Activated T-cell treated with anti-CD3 and anti-CD28 coated beads, Interleukin-2, amount 50 U/mL, for 4 hours (primary cell): Measurements from ENCODE around the gene INSL4. TPM values are rescaled to one million over a fixed set of nuclear protein-coding genes. Genes with fewer than 3 reads are reported as not detected.

Experiments
- ATAC-seq, 2 donors: fragments of 200-7000 bp; cut with Tn5 transposase; one replicate each; pipeline ENCODE4 v1.10.0; 2021
- DNase-seq: peaks from one replicate; pipeline ENCODE4 v3.0.0-alpha.2; 2020
- H3K27me3 Mint-ChIP-seq: one replicate; pipeline ENCODE4 v1.8.0; 2021; ENCODE audit warnings: low read depth, mixed read lengths
- H3K36me3 Mint-ChIP-seq: one replicate; pipeline ENCODE4 v1.8.0; 2022; ENCODE audit warnings: mixed read lengths; ENCODE audit not compliant: insufficient read depth
- H3K4me1 Mint-ChIP-seq: one replicate; pipeline ENCODE4 v1.8.0; 2021; ENCODE audit warnings: low read depth, mixed read lengths
- H3K4me3 Mint-ChIP-seq: one replicate; pipeline ENCODE4 v1.8.0; 2021; ENCODE audit warnings: mild to moderate bottlenecking, moderate library complexity, mixed read lengths
- H3K9me3 Mint-ChIP-seq: one replicate; pipeline ENCODE4 v1.8.0; 2021; ENCODE audit warnings: mixed read lengths
- total RNA-seq, 3 donors: library from RNA; stranded (reverse); gene quantifications; one replicate each; pipeline ENCODE4 v1.2.1, GENCODE V29; 2021

Gene INSL4
- under 1 TPM in 1 of 3 donors, not detected in 2; 0.14 TPM for total RNA-seq

- no peak for DNase-seq
- Mint-ChIP-seq H3K4me1 (no peaks in the 10 kb centered on the region), H3K4me3 (no peak within 1 kb of the TSS), H3K9me3 (no peaks in the 10 kb centered on the region), H3K36me3 (no peaks in the 10 kb centered on the region), H3K27me3 (no peaks in the 10 kb centered on the region)
- ATAC-seq, result no peak
Observed at GRCh38 chr9:5231212-5231611, at the start of gene INSL4. INSL4 (plus strand) TSS chr9:5231419; CDS start chr9:5231524, 105 bp downstream.

DNA sequence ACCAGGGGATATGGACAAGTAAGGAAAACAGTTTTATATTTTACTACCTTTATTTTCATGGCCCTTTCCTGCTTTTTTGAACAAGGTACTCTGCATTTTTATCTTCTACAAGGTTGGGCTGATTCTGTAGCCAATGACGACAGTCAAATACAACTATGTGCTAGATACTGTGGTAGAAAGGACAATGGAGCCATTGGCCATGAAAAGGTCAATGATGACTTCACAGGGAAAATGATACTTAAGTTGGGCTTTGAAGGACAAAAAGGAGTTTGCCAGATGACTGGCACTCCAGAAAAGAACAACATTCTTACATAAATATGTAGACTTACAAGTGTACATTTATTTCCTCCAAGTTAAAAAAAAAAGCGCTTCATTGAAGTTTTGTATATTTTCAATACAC, 46.4 kb upstream of the INSL4 start:
- no peak overlapping the region for H3K4me3 Mint-ChIP-seq
- H3K4me1 Mint-ChIP-seq, result peaks cover 12% of the 10 kb centered on the region
- H3K36me3 Mint-ChIP-seq, result no peaks in the 10 kb centered on the region
- DNase-seq (no peak), ATAC-seq (no peak)
- H3K9me3 Mint-ChIP-seq, result peaks cover 5% of the 10 kb centered on the region
- peaks cover 2% of the 10 kb centered on the region for H3K27me3 Mint-ChIP-seq

- H3K27me3 Mint-ChIP-seq, result peaks cover 2% of the 10 kb centered on the region
- ATAC-seq (no peak), DNase-seq (no peak)
- no peaks in the 10 kb centered on the region for H3K36me3 Mint-ChIP-seq
- no peak within 1 kb of the TSS for H3K4me3 Mint-ChIP-seq
- H3K9me3 Mint-ChIP-seq, result peaks cover 3% of the 10 kb centered on the region
- peaks cover 12% of the 10 kb centered on the region for H3K4me1 Mint-ChIP-seq
Observed at GRCh38 chr9:5185220-5185840, 45.9 kb upstream of the INSL4 start, which contains the start of gene INSL6. INSL6 (minus strand) TSS chr9:5185639; CDS start chr9:5185602, 37 bp downstream.

- Mint-ChIP-seq H3K36me3 (no peaks in the 10 kb centered on the region), H3K27me3 (peaks cover 2% of the 10 kb centered on the region), H3K9me3 (no peaks in the 10 kb centered on the region), H3K4me3 (no peak overlapping the region), H3K4me1 (peaks cover 12% of the 10 kb centered on the region)
- DNase-seq (peak; percentile 44), ATAC-seq (peak; percentile 76 to 83)
Observed at GRCh38 chr9:5186416-5187169, 44.6 kb upstream of the INSL4 start.

- H3K36me3 Mint-ChIP-seq, result no peaks in the 10 kb centered on the region
- DNase-seq (no peak), ATAC-seq (no peak)
- no peak overlapping the region for H3K4me3 Mint-ChIP-seq
- H3K4me1 Mint-ChIP-seq, result peaks cover 12% of the 10 kb centered on the region
- peaks cover 3% of the 10 kb centered on the region for H3K27me3 Mint-ChIP-seq
- no peaks in the 10 kb centered on the region for H3K9me3 Mint-ChIP-seq
Observed at GRCh38 chr9:5188060-5188984, 42.9 kb upstream of the INSL4 start.

DNA sequence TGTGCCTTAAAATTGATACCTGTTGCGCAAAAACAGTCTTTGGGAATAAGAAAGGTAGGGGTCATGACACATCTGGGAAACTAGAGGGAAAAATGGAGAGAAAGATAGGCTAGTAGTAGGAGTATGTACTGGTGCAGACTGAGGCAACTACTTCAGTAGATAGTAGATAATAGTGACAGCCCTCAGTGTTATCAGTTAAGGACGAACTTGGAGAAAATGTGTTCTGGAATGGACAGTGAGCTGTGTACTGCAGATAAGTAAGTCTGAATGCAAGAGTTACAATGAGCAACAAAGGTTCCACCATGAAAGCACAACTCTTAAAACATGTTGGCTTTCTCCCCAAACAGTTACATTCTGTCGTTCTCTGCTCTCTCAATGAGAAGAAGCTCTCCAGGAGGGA, 39.2 kb upstream of the INSL4 start:
- peaks cover 2% of the 10 kb centered on the region for H3K4me1 Mint-ChIP-seq

DNA sequence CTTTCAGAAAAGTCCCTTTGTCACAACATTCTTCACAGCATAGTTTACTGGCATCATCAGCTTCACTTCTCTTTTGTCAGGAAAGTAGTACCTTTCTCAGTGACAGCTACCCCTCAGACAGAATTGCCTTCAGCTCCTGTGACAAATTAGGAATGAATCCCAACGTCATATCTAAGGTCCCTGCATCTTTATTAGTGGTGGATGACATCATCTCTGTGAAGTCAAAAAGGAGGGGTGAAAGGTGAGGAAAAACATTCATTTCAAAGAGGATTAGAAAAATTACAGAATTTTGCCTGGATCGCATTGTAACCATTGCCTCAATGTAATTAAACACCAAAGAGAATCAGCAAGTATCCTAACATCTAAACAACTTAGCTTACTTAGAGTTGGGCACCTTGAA, 37.9 kb upstream of the INSL4 start:
- no peak for DNase-seq
- no peak overlapping the region for H3K4me3 Mint-ChIP-seq

More for the DNA sequence above, 39.2 kb upstream of the INSL4 start:
- Mint-ChIP-seq H3K36me3 (no peaks in the 10 kb centered on the region), H3K9me3 (no peaks in the 10 kb centered on the region), H3K4me3 (no peak overlapping the region), H3K27me3 (peaks cover 5% of the 10 kb centered on the region)
- DNase-seq (no peak), ATAC-seq (no peak)

DNA sequence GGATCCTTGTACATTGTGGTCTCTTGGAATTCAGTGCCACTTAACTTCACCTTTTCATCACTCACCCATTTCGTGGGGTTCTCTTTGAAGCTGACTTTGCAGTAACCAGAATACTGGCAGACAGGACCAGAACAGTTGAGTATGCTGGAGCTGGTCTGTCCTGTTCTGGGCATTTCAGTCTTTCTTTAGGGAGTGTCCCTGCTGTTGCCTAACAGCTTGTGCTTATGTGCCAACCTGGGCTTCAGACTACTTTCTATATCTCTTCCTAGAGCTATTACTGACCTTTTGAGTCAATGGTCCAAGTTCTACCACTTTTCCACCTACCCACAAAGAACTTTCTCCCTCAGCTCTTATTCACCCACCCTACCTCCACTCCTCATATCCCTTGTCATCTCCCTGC, 35.8 kb upstream of the INSL4 start:
- DNase-seq, result no peak
- peaks cover 7% of the 10 kb centered on the region for H3K27me3 Mint-ChIP-seq
- H3K4me1 Mint-ChIP-seq, result no peaks in the 10 kb centered on the region
- no peak for ATAC-seq
- H3K36me3 Mint-ChIP-seq, result no peaks in the 10 kb centered on the region
- H3K4me3 Mint-ChIP-seq, result no peak overlapping the region
- H3K9me3 Mint-ChIP-seq, result no peaks in the 10 kb centered on the region

More for the DNA sequence above, 37.9 kb upstream of the INSL4 start:
- no peaks in the 10 kb centered on the region for H3K36me3 Mint-ChIP-seq
- ATAC-seq, result no peak
- peaks cover 6% of the 10 kb centered on the region for H3K27me3 Mint-ChIP-seq
- H3K9me3 Mint-ChIP-seq, result no peaks in the 10 kb centered on the region
- no peaks in the 10 kb centered on the region for H3K4me1 Mint-ChIP-seq

- peaks cover 5% of the 10 kb centered on the region for H3K4me1 Mint-ChIP-seq
Observed at GRCh38 chr9:5205071-5205470, 26.1 kb upstream of the INSL4 start.

GRCh38 chr9:5230554-5230953, 665 bp upstream of the INSL4 start:
- Mint-ChIP-seq H3K36me3 (no peaks in the 10 kb centered on the region), H3K9me3 (no peaks in the 10 kb centered on the region), H3K27me3 (no peaks in the 10 kb centered on the region), H3K4me3 (no peak overlapping the region), H3K4me1 (no peaks in the 10 kb centered on the region)
- DNase-seq (no peak), ATAC-seq (no peak)

More at GRCh38 chr9:5205071-5205470, 26.1 kb upstream of the INSL4 start:
- Mint-ChIP-seq H3K36me3 (no peaks in the 10 kb centered on the region), H3K9me3 (peaks cover 7% of the 10 kb centered on the region), H3K4me3 (no peak overlapping the region), H3K27me3 (peaks cover 8% of the 10 kb centered on the region)
- DNase-seq (no peak), ATAC-seq (peak; percentile 28 to 46)

GRCh38 chr9:5263351-5264218, 32.4 kb downstream of the INSL4 start:
- H3K9me3 Mint-ChIP-seq, result no peaks in the 10 kb centered on the region
- DNase-seq (no peak), ATAC-seq (no peak)
- no peaks in the 10 kb centered on the region for H3K36me3 Mint-ChIP-seq
- H3K4me1 Mint-ChIP-seq, result peaks cover 12% of the 10 kb centered on the region
- H3K4me3 Mint-ChIP-seq, result no peak overlapping the region
- no peaks in the 10 kb centered on the region for H3K27me3 Mint-ChIP-seq

DNA sequence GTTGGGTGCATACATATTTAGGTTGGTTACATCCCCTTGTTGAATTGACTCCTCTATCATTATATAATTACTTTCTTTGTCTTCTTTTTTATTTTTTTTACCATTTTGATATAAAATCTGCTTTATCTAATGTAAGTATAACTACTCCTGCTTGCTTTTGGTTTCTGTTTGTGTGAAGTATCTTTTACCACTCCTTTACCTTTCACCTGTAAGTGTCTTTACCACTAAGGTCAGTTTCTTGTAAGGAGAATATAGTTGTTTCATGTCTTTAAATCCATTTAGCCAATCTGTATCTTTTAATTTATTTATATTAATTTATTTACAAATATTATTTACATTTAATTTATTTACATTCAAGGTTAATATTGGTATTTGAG, 33.0 kb downstream of the INSL4 start:
- ATAC-seq (no peak), DNase-seq (no peak)
- Mint-ChIP-seq H3K4me3 (no peak overlapping the region), H3K4me1 (peaks cover 12% of the 10 kb centered on the region), H3K36me3 (no peaks in the 10 kb centered on the region), H3K27me3 (no peaks in the 10 kb centered on the region), H3K9me3 (no peaks in the 10 kb centered on the region)

GRCh38 chr9:5265939-5266338, 34.7 kb downstream of the INSL4 start:
- H3K9me3 Mint-ChIP-seq, result no peaks in the 10 kb centered on the region
- no peaks in the 10 kb centered on the region for H3K36me3 Mint-ChIP-seq
- DNase-seq (no peak), ATAC-seq (no peak)
- no peaks in the 10 kb centered on the region for H3K27me3 Mint-ChIP-seq
- peaks cover 12% of the 10 kb centered on the region for H3K4me1 Mint-ChIP-seq
- H3K4me3 Mint-ChIP-seq, result no peak overlapping the region
